HG02840 (cell line): Measurements from ENCODE around the gene DCBLD1.
"Not testable (repeated sequence)": the region's sequence is repeated elsewhere in the genome, so short reads cannot be mapped to it uniquely, and the experiment has no call there.

Source experiments
- ATAC-seq: cut with Tn5 transposase; IDR thresholded peaks from one replicate; pipeline ENCODE4 v1.9.1; 2021; ENCODE audit warnings: mild to moderate bottlenecking, moderate library complexity, moderate number of reproducible peaks; ENCODE audit not compliant: unreplicated experiment, low FRiP score

The DCBLD1 gene

DNA sequence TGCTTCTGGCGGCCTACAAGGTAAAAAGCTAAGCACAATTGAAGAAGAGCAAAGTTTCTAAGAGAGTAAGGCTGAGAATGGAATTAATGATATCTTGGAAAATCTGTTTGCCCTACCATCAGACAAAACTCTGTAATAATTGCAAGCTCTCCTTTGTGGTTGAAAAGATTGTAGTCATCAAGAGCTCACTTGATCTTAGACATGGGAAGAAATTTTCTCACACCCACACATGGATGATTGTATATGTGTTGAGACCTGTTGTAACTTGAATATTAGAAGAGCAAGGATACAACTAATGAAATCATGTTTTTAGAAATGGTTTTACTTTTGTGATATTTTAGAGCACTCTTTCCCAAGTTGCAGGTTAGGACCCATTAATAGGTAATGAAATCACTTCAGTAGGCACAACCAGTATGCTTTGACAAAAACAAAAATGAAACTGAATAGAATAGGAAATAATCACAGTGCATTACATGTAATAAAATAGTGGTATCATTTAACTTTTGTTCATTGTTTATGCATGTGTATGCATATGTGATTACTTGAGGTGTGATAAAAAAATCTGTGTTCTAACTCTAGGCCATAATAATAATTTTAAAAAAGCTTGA, 14.0 kb downstream of the DCBLD1 start:
- no peak for ATAC-seq

GRCh38 chr6:117497237-117497636, 14.8 kb downstream of the DCBLD1 start:
- ATAC-seq = no peak

DNA sequence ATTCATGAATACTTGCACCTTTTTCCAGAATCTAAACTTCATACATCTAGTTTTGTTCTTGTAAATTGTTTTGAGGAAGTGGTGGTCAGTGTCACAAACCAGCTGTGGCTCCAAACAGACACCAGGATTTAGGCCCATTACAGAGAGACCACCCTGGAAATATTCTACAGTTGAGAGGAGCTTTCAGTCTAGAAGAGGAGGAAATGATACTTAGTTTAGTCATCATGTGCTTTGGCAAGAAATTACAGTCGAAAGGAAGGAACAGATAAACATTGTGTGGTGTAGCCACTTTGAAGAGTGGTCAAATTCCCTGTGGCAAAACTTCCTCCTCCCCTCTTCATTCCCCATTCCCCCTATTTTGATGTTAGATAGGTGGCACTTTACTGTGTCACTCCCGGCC, 15.7 kb downstream of the DCBLD1 start:
- ATAC-seq = no peak

DNA sequence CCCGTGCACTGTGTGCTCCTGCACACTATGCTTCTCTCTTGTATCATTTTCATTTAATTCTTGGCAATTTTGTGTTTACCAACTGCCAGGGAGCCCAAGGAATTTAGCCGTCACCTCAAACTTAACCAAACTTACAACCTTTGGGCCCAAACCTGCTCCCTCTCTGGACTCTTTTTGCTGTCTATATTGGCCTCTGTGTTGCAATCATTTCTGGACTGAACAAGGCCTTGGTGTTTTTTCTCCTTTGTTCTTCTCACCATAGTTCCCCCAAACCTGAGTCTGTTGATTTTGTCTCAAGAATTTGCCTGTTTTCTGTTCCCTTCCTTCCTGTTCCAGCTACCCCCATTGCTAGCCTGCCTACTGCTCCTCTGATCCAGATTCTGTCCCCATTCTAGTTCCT, 19.2 kb downstream of the DCBLD1 start:
- no peak for ATAC-seq

- ATAC-seq = no peak
Observed at GRCh38 chr6:117502580-117502979, 20.1 kb downstream of the DCBLD1 start.

GRCh38 chr6:117503211-117503610, 20.7 kb downstream of the DCBLD1 start:
- ATAC-seq = no peak

- no peak for ATAC-seq
Observed at GRCh38 chr6:117504478-117505144, 22.1 kb downstream of the DCBLD1 start.

DNA sequence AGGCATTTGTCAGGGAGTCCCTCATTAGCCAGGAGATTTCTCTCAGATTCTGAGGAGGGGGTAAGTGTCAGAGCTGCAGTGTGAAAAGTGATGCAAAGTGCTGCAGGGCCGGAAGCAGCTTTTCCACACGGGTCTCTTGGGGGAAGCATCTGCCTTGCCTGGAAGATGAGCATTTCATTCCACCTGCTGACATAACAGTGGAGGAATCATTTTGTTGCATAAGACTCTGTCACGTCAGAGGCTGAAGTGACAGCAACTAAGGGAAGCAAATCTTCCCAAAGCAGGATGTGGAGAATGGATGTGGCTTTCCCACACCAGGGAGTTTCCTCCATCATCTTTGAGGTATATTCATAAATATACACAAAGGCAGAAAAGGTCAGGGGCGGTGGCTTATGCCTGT, 22.8 kb downstream of the DCBLD1 start:
- ATAC-seq = no peak

DNA sequence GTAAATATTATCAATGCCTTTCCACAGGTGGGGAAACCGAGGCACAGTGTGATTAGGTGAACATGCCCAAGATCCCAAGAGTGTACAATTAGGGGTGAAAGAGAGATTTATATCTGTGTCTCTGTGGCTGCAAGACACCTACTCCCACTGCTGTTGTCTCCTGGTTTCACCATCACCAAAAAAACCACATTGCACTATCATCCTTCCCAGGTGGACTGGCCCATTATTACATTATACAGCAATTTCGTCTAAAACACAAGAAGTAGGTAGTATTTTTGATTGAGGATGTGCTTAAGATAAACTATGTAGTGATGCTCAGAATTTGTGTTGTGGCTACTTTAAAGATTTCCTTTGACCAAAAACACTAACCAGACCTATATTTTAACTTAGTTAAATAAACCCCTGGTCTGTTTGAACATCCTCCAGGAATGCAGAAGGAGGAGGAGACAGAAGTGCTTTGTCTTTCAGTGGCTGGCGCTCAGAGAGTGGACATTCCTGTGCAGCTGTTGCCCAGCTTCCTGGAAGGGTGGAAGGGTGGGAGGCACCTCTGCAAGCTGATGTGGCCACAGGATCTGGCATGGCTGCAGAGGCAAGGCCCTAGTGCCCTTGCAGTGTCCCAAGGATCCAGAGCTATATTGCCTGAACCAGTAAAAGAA, 23.8 kb downstream of the DCBLD1 start:
- ATAC-seq = no peak

GRCh38 chr6:117506907-117507306, 24.4 kb downstream of the DCBLD1 start:
- no peak for ATAC-seq

DNA sequence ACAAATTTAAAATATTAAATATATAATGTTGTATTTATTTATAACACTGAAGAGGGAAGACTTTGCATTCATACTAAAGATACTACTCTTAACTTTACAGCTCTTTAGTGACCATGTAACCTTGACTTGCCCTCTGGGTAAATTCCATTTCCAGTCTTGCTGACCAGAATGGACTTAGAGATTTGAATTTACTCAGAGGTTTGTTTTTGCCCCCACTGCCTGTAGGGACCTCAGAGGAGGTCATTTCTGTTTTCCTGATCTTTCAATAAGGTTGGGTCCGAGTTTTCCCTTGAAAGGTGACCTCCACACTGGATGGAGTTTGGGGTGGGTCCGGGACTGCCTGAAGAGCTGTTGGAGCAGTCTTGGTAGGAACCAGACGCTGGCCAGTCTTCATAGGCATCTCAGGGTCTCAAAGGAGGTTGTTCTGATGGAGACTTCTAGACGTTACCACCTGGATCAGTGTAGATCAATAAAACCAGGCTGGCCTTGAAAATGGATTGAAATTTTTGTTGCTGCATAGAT, 26.0 kb downstream of the DCBLD1 start:
- no peak for ATAC-seq

DNA sequence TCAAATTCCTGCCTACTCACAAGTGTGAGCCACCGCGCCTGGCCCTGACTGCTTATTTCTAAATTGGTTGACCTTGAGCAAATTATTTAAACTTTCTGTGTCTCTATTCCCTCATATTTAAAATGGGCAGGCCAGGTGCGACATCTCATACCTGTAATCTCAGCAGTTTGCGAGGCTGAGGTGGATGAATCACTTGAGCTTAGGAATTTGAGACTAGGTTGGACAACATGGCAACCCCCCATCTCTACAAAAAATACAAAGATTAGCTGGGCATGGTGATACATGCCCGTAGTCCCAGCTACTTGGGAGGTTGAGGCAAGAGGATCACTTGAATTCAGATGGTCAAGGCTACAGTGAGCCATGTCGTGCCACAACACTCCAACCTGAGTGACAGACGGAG, 26.5 kb downstream of the DCBLD1 start:
- no peak for ATAC-seq

DNA sequence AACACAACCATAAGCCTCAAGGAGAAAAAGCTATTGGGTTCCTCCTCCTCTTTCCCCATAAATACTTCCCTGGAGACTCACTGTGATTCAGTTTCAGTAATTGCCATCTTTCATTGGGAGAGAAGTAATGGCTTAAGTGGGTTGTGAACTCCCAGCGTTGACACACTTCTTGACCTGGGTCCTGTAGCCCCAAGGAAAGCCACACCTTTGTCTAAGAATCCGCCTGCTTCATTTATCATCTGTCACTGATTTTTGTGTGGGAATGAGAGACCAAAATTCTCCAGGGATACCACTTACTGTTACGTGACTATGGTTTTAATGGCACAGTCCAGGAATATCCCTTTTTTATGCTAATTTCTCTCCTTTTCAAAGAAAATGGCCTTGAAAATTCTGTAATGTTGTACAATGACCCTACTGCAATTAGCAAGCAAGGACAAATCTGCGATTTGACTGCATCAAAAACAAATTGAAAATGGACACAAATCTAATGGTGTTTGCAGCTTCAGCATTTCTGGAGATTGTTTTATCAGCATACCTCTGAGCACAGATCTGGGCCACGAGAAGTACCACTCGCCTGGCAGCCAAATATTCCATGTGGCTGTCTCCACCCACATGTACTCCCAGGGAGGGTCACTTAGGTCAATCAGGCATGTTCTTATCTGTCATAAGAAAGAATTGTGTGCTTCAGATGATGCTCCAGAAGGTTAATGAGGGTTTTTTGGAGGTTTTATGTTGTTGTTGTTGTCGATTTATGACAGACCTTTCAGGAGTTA, 29.8 kb downstream of the DCBLD1 start:
- ATAC-seq = no peak

DNA sequence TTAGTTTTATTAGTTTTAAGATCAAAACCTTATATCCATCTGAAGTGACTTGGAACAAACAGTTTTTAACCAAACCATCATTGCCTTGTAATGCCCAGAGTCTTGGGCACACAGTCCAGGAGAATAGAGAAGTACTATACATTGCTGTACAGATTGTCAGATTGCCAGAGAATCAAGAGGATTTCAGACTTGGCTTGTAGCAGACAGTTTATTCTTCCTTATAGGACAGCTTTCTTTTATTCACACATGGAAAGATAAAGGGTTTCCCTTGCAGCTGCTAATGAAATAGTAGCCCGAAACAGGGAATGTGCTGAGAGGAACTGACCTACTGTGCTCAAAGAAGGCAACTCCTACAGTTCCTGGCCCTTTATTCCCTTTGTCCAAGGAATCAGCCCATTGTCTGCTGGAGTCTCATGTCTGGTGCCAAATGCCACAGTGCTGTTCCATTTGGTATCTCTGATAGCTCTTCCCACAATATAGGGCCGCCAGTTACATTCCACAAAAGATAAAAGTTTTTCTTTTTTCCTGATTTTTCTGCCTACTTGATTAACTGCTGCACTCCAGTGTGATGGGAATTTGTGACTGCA, 30.6 kb downstream of the DCBLD1 start:
- no peak for ATAC-seq

GRCh38 chr6:117513778-117514365, 31.4 kb downstream of the DCBLD1 start:
- no peak for ATAC-seq

DNA sequence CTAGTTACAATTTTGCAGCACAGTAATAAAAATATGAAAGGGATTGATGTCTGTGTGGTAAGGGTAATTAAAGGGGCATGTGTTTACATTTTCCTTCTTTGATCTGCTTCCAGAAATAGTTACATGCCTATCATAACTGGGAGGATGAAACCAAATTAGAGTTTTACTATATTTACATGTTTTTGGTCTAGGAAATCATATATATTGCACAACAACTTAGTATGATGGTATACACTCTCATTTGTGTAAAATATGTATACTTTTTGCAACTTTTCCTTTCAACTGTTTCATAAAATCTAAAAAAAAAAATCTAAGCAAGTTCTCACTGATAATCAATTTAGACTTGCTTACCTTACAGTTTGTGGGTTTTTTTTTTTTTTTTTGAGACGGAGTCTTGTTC, 32.2 kb downstream of the DCBLD1 start:
- no peak for ATAC-seq

DNA sequence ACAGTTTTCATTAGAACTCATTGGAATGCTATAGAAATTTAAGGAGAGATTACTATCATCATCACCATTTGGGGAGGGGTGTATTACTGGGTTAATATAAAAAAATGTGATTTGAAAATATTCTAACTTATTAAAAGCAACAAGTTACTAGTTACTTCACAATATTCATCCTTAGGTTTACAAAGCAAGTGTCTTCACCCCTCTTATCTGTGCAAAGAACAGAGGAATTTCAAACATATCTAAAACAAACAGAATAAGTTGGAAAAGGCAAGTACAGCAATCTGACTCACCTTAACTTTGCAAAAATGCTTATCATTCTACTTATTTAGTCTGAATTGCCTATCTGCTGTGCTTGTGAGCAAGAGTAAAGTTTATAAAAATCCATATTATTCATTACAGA, 32.9 kb downstream of the DCBLD1 start:
- ATAC-seq = no peak

DNA sequence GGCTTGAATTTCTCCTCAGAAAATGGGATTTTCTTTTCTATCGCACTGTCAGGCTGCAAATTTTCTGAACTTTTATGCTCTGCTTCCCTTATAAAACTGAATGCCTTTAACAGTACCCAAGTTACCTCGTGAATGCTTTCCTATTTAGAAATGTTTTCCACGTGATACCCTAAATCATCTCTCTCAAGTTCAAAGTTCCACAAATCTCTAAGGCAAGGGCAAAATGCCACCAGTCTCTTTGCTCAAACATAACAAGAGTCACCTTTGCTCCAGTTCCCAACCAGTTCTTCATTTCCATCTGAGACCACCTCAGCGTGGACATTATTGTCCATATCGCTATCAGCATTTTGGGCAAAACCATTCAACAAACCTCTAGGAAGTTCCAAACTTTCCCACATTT, 35.5 kb downstream of the DCBLD1 start:
- not testable (repeated sequence) for ATAC-seq

DNA sequence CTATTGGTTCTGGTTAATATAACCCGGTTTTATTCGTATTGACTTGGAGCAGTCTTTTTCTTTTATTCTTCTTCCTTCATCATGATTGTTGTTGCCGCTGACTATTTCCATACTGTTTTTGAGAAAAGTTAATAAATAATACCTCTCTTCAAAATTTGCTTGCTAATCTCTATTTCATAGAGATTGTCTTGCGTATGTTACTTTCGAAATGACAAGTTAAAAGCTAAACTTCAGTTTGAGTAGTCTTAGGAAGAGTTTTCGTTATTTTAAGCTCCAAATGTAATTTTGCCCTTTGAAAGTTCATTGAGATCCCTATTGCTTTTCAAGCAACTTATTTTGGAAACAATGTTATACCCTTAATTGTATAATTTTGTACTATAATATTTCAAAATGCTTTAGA, 36.4 kb downstream of the DCBLD1 start:
- no peak for ATAC-seq
